MV-4-11 (cell line): ENCODE data around the gene GNB2.
A peak's percentile ranks its signal among the peaks of the same experiment; 100 is the strongest.

Source experiments
- DNase-seq: peaks from one replicate; lab custom pipeline; 2025; lab: John Stamatoyannopoulos, UW

Gene GNB2

GRCh38 chr7:100681491-100682227 lies 8.1 kb downstream of the GNB2 start:
- no peak for DNase-seq

DNA sequence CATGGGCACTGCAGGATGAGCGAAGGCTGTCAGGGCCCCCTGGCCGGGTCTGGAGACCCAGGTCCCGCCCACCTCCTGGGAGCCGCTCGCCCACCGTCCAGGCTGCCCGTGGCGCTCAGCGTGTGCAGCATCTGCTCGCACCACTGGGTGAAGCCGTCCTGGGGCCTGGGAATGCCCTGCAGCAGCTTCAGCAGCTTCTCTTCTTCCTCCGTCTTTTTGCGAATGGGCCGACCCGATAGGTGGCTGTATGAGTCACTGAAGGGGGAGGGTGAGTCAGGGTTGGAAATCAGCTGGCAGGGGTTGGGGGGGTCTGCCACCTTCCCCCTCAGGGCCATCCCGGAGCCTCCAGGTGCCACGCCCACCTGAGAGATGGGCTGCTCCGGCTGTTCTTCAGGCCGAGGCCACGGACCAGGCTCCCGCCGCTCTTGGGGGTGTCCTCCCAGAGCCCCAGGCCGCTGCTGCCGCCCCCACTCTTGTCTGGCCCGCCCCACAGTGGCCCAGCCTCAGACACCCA lies 8.7 kb downstream of the GNB2 start:
- DNase-seq: no peak

GRCh38 chr7:100682991-100683658 lies 9.6 kb downstream of the GNB2 start:
- DNase-seq: no peak

- DNase-seq: no peak
Observed at GRCh38 chr7:100683659-100684533, 10.4 kb downstream of the GNB2 start.

- no peak for DNase-seq
Observed at GRCh38 chr7:100684534-100685042, 11.0 kb downstream of the GNB2 start.

GRCh38 chr7:100685049-100685605 lies 11.6 kb downstream of the GNB2 start:
- no peak for DNase-seq

GRCh38 chr7:100685631-100686145 lies 12.1 kb downstream of the GNB2 start:
- DNase-seq: no peak

DNA sequence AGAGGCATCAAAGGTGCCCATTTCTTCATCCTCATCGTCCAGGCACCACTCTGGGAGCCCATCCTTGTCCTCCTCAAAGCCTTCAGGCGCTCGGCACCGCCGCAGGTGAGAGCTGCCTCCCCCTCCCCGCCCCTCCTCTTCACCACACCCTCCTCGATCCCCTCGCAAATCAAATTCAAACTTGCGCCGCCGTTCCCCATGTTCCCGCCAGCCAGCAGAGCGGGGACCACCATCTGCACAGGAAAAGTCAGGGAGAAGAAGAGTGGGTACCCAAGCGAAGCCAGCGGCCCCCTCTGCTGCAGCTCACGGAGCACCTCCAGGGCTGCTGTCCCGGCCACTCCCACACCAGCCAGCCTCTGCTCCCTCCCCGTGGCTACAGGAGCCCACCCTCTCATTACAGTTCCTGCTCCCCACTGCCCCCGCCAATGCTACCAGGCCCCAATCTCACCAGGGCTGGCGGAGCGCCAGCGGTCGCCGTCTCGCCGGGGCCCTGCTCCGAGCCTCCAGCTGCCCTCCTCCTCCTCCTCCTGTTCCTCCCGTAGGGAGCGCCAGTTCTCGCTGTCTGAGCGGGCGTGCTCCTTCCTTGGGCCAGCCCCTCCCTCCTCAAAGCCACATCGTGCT lies 12.8 kb downstream of the GNB2 start:
- DNase-seq: no peak

- DNase-seq: no peak
Observed at GRCh38 chr7:100686822-100687211, 13.3 kb downstream of the GNB2 start.

- DNase-seq: no peak
Observed at GRCh38 chr7:100687261-100687660, 13.7 kb downstream of the GNB2 start.

DNA sequence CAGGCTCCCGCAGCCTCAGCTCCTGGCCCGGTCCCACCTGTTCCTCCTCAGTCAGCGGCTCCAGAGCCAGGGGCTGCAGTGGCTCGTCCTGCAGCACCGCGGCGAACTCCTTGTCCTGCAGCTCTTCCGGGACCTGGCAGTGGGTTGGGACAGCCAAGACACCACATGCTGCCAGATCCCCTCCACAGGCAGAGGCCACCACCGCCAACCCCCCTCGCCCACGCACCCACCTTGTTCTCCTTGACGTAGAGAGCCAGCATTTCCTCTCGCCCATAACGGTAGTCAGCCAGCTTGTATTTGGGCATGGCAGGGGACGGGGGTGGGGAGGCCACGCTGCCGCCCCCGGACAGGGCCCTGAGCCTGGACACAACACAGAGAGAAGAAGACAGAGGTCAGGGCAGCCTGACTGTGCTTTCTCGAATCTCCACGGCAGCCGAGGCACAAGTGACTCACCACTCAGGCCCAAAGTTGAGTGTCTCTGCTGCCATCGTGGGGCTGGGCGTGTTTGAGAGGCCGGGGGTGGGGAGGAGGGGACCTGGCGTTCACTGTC lies 14.3 kb downstream of the GNB2 start:
- DNase-seq: no peak

DNA sequence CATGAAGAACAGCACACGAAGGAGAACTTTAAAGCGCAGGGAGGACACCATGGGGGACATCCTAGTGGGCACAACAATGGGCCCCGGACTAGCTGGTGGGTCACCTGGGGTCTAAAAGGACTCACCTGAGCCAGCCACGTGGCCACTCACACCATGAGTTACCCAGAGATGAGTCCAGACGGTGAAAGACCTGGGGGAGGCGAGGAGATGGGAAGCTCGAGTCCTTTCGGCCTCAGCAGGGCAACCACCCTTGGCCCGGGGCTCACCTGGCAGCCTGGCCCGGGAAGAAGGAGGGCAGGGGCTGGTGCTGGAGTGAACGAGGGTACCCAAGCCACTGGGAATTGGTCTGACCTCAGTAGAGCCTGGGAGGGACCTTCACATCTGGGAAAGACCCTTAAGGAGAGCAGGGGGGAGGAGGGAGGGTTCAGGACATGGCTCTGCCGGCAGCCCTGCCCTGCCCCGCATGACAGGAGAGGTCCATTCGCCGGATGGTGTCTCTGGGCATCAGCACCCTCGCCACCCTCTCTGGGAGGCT lies 14.9 kb downstream of the GNB2 start:
- DNase-seq: no peak

- DNase-seq: no peak
Observed at GRCh38 chr7:100689230-100690135, 15.9 kb downstream of the GNB2 start.

- DNase-seq: peak; percentile 63
Observed at GRCh38 chr7:100691676-100692577, 18.4 kb downstream of the GNB2 start.

- no peak for DNase-seq
Observed at GRCh38 chr7:100692578-100692961, 19.0 kb downstream of the GNB2 start.

GRCh38 chr7:100693312-100694097 lies 20.0 kb downstream of the GNB2 start:
- DNase-seq: no peak

- DNase-seq: peak; percentile 38
Observed at GRCh38 chr7:100694098-100694745, 20.7 kb downstream of the GNB2 start, which contains the start of gene GIGYF1. Gene GIGYF1, minus strand, starts transcription at chr7:100694250. Its CDS starts 6,012 bp downstream, at chr7:100688238.
